Measurements from ENCODE around the gene CNBP.

CNBP gene

DNA sequence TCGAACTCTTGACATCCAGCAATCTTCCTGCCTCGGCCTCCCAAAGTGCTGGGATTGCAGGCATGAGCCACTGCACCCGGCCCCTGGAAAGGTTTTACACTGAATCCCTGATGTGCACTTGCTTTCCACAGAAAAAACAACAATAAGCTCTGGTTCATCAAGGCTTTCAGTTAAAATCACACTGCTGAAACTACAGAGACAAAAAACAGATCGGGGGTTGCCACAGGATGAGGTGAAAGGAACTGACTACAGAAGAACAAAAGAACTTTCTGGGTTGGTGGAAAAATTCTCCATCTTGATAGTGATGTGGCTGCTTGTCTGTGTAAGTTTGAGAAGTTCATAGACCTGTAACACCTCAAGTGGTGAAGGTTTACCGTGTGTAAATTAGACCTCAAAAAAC is 65.0 kb downstream of the CNBP start:
- DNase-seq (ENCODE audit: low read depth), result no peak
- H3K4me3 ChIP-seq (ENCODE audit: low read length), result no peak overlapping the region
- TF ChIP-seq CTCF (conservative IDR thresholded peaks at IDR 0.05; ENCODE audit: low read depth, low read length), result no peak

Measured in retinal pigment epithelial cell (primary cell).